Measurements from ENCODE around the gene ATP5MG.

GRCh38 chr11:118373871-118374270 lies 27.5 kb upstream of the ATP5MG start:
- TF ChIP-seq SRF (IDR thresholded peaks at IDR 0.05; ENCODE audit: low read depth, low read length) = no peak
- no peak for TF ChIP-seq FOSL1 (IDR thresholded peaks at IDR 0.05; ENCODE audit: insufficient read depth, low read depth, low read length)
- no peak for TF ChIP-seq CTCF (IDR thresholded peaks at IDR 0.05; ENCODE audit: control extremely low read depth in 1 of 3, insufficient read depth in 1 of 3, low read depth in 1 of 3, low read length in 3 of 3)
- no peak for TF ChIP-seq BRCA1 (IDR thresholded peaks at IDR 0.05; ENCODE audit: low read depth, low read length)
- TF ChIP-seq EZH2 (IDR thresholded peaks at IDR 0.05; ENCODE audit: low read depth, low read length, severe bottlenecking) = no peak
- TF ChIP-seq POLR2AphosphoS5 (IDR thresholded peaks at IDR 0.05; ENCODE audit: low read depth, low read length) = no peak
- TF ChIP-seq POLR2A (IDR thresholded peaks at IDR 0.05; ENCODE audit: control extremely low read depth in 1 of 2, low read depth in 2 of 2, low read length in 2 of 2) = no peak
- no peak for TF ChIP-seq EP300 (IDR thresholded peaks at IDR 0.05; ENCODE audit: borderline replicate concordance in 1 of 2, low read depth in 2 of 2, low read length in 2 of 2)
- TF ChIP-seq CHD2 (IDR thresholded peaks at IDR 0.05; ENCODE audit: low read length) = no peak
